Stimulated activated CD4-positive, alpha-beta T cell treated with anti-CD3 and anti-CD28 coated beads, TNF-alpha, amount 100 ng/mL, for 4 hours (primary cell): ENCODE results near the gene A2M.

ENCODE experiments used
- DNase-seq, 3 experiments: peaks; one replicate each; pipeline ENCODE4 v3.0.0-alpha.2; 2020; ENCODE audit warnings: low read depth in 3 of 3

Gene A2M

GRCh38 chr12:9099552-9100190 is 16.0 kb downstream of the A2M start:
- DNase-seq = no peak

GRCh38 chr12:9098463-9099026 is 17.2 kb downstream of the A2M start:
- DNase-seq = no peak

- DNase-seq = no peak
These were observed 17.6 kb downstream of the A2M start for GRCh38 chr12:9098115-9098452.

GRCh38 chr12:9096563-9097176 is 19.0 kb downstream of the A2M start:
- no peak for DNase-seq

- no peak for DNase-seq
These were observed 20.4 kb downstream of the A2M start for GRCh38 chr12:9095322-9095721.

- DNase-seq = no peak
These were observed 21.1 kb downstream of the A2M start for GRCh38 chr12:9094512-9095206.

GRCh38 chr12:9091891-9092598 is 23.7 kb downstream of the A2M start:
- DNase-seq = no peak

GRCh38 chr12:9090220-9090619 is 25.5 kb downstream of the A2M start:
- DNase-seq = no peak

GRCh38 chr12:9087087-9087835 is 28.5 kb downstream of the A2M start:
- no peak for DNase-seq

GRCh38 chr12:9086087-9086486 is 29.6 kb downstream of the A2M start:
- no peak for DNase-seq

GRCh38 chr12:9084417-9084816 is 31.3 kb downstream of the A2M start:
- no peak for DNase-seq

GRCh38 chr12:9083793-9084192 is 31.9 kb downstream of the A2M start:
- no peak for DNase-seq

- no peak for DNase-seq
These were observed 33.9 kb downstream of the A2M start for GRCh38 chr12:9081667-9082427.

- no peak for DNase-seq
These were observed 35.6 kb downstream of the A2M start for GRCh38 chr12:9079883-9080675.

- DNase-seq = no peak
These were observed 36.6 kb downstream of the A2M start for GRCh38 chr12:9079082-9079481.

GRCh38 chr12:9077152-9078031 is 38.3 kb downstream of the A2M start:
- no peak for DNase-seq

GRCh38 chr12:9076733-9077132 is 39.0 kb downstream of the A2M start:
- DNase-seq = no peak

- DNase-seq = no peak
These were observed 40.6 kb downstream of the A2M start for GRCh38 chr12:9075138-9075535.

- no peak for DNase-seq
These were observed 41.1 kb downstream of the A2M start for GRCh38 chr12:9074484-9075137.
